A673 (cell line): ENCODE results near the gene CCDC39.

Source experiments
- CTCF ChIP-seq: fragments of 300-800, 200-600 bp; sonication (generic); conservative IDR thresholded peaks from 2 replicates; pipeline ENCODE4 v1.5.1; 2017; ENCODE audit warnings: low read depth, mild to moderate bottlenecking, antibody characterized with exemption, low read length, moderate library complexity, mixed read lengths
- EZH2 ChIP-seq: fragments of 200-600 bp; sonication (generic); IDR thresholded peaks from 2 replicates; pipeline ENCODE4 v1.6.1; 2017; ENCODE audit warnings: borderline replicate concordance, low read depth, mild to moderate bottlenecking, mixed read lengths, antibody characterized with exemption, low read length; ENCODE audit not compliant: poor library complexity, severe bottlenecking

DNA sequence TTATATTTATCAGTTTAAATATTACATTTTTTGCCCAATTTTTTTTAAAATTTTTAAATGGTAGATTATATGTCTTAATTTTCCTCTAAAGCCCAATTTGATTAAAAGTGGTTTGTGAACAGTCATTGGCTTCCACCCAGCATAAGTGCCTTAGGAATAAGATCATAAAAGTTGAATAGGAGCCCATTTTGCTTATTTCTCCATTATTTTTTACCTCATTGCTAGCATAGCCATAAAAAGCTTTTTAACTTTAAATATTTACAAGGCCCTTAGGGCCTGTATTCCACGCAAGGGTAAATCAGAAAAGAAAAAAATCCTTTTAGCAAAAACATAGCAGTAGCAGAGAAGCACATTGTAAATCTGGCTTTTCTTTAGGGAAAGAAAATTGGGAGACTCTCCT lies 68.3 kb downstream of the CCDC39 start:
- no peak for TF ChIP-seq CTCF
- no peak for TF ChIP-seq EZH2
